Uterus (tissue), 4 donors: ENCODE results near the gene CPEB2. TPM values are rescaled to one million over a fixed set of nuclear protein-coding genes. Genes with fewer than 3 reads are reported as not detected.
A peak's percentile ranks its signal among the peaks of the same experiment; 100 is the strongest.

Source experiments
- DNase-seq, 2 donors: peaks; one replicate each; pipeline ENCODE4 v3.0.0-alpha.2; 2019 to 2020
- H3K27ac ChIP-seq, 2 donors: fragments of 200-600 bp; sonication (generic); 1 replicate in 1 of 2; 2 replicates in 1 of 2; pipeline ENCODE4 v1.5.1; 2016 to 2018
- H3K27me3 ChIP-seq, 2 donors: fragments of 200-600 bp; sonication (generic); one replicate each; pipeline ENCODE4 v1.5.1; 2018 to 2019; ENCODE audit warnings: control low read depth in 1 of 2
- H3K36me3 ChIP-seq, 2 donors: fragments of 200-600 bp; sonication (generic); one replicate each; pipeline ENCODE4 v1.5.1; 2019; ENCODE audit warnings: control low read depth in 1 of 2
- H3K4me1 ChIP-seq, 2 donors: fragments of 200-600 bp; sonication (generic); one replicate each; pipeline ENCODE4 v1.5.1; 2018 to 2019; ENCODE audit warnings: control low read depth in 1 of 2
- H3K4me3 ChIP-seq, 2 donors: fragments of 200-600 bp; sonication (generic); 1 replicate in 1 of 2; 2 replicates in 1 of 2; pipeline ENCODE4 v1.5.1; 2018 to 2019; ENCODE audit warnings: mild to moderate bottlenecking in 1 of 2
- H3K9me3 ChIP-seq, 2 donors: fragments of 200-600 bp; sonication (generic); one replicate each; pipeline ENCODE4 v1.5.1; 2019; ENCODE audit warnings: control low read depth in 1 of 2
- POLR2A ChIP-seq, 2 donors: fragments of 450-650 bp; IDR thresholded peaks; one replicate each; pipeline ENCODE4 v1.6.1; 2016; ENCODE audit warnings: antibody characterized with exemption in 2 of 2, mild to moderate bottlenecking in 1 of 2, moderate library complexity in 1 of 2
- intact Hi-C: fragments of 100-400 bp; cut with DNase I; formaldehyde crosslinking; loops from one replicate; pipeline ENCODE4 v1.15.1; 2023; ENCODE audit warnings: low total_unique reads
- total RNA-seq, 4 donors: library from RNA; depleted of rRNA in 3 of 4; stranded (reverse); fragments of >200 nt in 3 of 4; gene quantifications; one replicate each; pipeline versions ENCODE4 v1.1.0 to v1.2.4, GENCODE V29; 2014 to 2023
- TF ChIP-seq, protein P1 (sequence below), 4 experiments: fragments of 200-600 bp in 2 of 4; fragments of 450-650 bp in 2 of 4; sonication (generic) in 2 of 4; IDR thresholded peaks; one replicate each; pipeline ENCODE4 v1.5.1; 2016 to 2019; ENCODE audit warnings: antibody characterized with exemption in 4 of 4, mild to moderate bottlenecking in 2 of 4, moderate library complexity in 1 of 4
- donor health status: DM: yes; HTN: yes; CAD: no.

CPEB2 gene
- total RNA-seq, 4 donors from 2014 or later = 5.4 to 19.5 (median 13.6) TPM

DNA sequence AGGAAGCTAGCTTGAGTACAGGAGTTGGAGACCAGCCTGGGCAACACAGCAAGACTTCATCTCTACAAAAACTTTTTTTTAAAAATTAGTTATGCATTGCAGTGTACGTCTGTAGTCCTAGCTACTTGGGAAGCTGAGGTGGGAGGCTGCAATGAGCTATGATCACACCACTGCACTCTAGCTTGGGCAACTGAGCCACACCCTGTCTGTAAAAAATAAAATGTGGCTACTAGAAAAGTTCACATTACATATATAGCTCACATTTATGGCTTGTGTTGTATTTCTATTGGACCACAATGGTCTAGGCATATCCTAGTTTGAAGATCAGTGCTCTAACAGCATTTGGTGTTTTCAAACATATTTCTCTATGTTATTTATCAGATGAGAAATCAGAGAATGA is 11.8 kb upstream of the CPEB2 start:
- Histone ChIP-seq H3K36me3 (no peaks in the 10 kb centered on the region), H3K9me3 (no peaks in the 10 kb centered on the region), H3K27me3 (no peaks in the 10 kb centered on the region), H3K4me3 (no peak overlapping the region), H3K4me1 (no peaks in the 10 kb centered on the region), H3K27ac (no peak overlapping the region)
- intact Hi-C loops = no loop called here
- TF ChIP-seq, protein P1, sequence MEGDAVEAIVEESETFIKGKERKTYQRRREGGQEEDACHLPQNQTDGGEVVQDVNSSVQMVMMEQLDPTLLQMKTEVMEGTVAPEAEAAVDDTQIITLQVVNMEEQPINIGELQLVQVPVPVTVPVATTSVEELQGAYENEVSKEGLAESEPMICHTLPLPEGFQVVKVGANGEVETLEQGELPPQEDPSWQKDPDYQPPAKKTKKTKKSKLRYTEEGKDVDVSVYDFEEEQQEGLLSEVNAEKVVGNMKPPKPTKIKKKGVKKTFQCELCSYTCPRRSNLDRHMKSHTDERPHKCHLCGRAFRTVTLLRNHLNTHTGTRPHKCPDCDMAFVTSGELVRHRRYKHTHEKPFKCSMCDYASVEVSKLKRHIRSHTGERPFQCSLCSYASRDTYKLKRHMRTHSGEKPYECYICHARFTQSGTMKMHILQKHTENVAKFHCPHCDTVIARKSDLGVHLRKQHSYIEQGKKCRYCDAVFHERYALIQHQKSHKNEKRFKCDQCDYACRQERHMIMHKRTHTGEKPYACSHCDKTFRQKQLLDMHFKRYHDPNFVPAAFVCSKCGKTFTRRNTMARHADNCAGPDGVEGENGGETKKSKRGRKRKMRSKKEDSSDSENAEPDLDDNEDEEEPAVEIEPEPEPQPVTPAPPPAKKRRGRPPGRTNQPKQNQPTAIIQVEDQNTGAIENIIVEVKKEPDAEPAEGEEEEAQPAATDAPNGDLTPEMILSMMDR (IDR thresholded peaks at IDR 0.05) = no peak
- TF ChIP-seq POLR2A (IDR thresholded peaks at IDR 0.05) = no peak
- no peak for DNase-seq

DNA sequence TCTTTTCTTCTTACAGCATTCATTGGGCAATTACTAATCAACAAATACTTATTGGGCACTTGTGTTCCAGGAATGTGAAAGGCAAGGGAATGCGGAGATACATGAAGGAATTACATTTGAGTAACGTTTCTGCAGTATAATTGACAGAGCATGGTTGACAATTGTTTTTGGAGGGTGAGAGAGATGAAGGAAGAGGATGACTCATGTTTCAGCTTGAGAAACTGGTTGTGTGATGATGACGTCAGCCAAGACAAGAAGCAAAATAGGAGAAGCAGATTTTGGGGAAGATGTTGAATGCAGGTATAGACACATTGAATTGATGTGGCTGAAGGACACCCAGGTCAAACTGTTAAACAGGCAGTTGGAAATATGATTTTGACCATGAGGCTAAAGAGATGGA is 8.0 kb upstream of the CPEB2 start:
- intact Hi-C loops = no loop called here
- no peaks in the 10 kb centered on the region for H3K27me3 ChIP-seq
- no peaks in the 10 kb centered on the region for H3K36me3 ChIP-seq
- no peak for TF ChIP-seq POLR2A (IDR thresholded peaks at IDR 0.05)
- TF ChIP-seq, protein P1 (IDR thresholded peaks at IDR 0.05) = no peak
- no peak for DNase-seq
- H3K27ac ChIP-seq = no peak overlapping the region
- no peaks in the 10 kb centered on the region for H3K9me3 ChIP-seq
- no peaks in the 10 kb centered on the region for H3K4me1 ChIP-seq
- no peak overlapping the region for H3K4me3 ChIP-seq

DNA sequence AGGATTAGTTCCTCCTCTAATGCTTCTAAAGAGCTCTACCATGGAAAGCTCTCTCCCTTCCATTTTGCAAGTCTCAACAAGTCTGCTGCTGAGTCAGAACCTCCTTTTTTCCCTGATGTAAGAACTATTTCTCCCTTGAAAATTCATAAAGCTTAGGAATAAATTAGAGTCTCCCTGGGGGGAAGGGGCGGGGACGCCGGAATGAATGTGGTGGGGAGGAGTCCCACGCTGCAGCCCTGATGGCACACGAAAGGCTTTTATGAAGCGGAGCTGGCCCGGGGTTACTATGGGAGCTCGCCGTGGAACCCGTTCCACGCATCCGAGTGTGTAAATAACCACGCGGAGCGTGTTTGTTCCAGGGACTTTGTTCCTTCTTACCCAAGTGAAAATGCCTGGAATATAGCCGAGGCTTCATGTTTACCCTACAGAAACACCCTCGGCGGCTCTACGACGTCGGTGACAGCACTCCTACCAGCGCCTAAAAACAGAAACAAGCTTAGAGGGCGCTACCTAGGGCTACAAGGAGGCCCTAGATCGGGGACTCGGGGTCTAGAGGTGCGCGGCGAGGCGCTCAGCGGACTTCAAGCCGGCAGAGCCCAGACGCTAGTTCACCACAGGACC is 923 bp upstream of the CPEB2 start:
- no peaks in the 10 kb centered on the region for H3K9me3 ChIP-seq
- peak overlapping the region; percentile 72 to 96 for H3K4me3 ChIP-seq
- intact Hi-C loops = no loop called here
- H3K36me3 ChIP-seq = no peaks in the 10 kb centered on the region
- peak; percentile 76 to 82 for DNase-seq
- no peaks in the 10 kb centered on the region for H3K4me1 ChIP-seq
- TF ChIP-seq POLR2A (IDR thresholded peaks at IDR 0.05) = peak in 1 of 2 donors; percentile 18
- TF ChIP-seq, protein P1 (IDR thresholded peaks at IDR 0.05) = peak in 1 of 4 experiments; percentile 12
- no peaks in the 10 kb centered on the region for H3K27me3 ChIP-seq
- peak overlapping the region; percentile 97 to 98 for H3K27ac ChIP-seq

DNA sequence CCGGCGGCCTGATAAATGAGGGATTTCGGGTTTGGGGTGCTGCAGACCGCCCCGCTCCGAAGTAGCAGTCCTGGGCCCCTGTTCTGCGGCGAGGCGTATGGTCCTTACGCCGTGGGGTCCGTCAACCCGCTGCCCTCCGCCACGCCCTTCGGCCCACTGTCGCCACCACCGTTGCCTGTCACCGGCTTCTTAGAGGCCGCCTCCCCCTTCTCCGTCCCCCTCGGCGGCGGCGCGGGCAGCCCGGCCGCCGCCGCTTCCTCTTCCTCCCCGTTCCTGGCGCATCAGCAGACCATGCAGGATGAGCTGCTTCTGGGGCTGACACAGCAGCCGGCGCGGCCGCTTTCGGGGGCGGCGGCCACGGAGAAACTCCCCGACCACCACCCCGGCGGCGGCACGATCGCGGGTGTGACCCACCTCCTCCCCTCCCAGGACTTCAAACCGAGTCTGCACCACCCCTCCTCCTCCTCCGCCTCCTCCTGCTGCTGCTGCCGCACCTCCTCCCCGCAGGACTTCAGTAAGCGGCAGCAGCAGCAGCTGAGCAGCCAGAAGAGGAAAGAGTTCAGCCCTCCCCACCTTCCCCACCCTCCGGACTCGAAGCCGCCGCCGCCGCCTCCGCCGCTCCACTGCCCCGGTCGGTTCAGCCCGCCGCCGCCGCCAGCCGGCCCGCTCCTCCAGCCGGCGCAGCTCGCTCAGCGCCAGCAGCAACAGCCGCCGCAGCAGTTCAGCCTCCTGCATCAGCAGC is 549 bp downstream of the CPEB2 start:
- peak in 1 of 2 donors; percentile 24 for TF ChIP-seq POLR2A (IDR thresholded peaks at IDR 0.05)
- TF ChIP-seq, protein P1 (IDR thresholded peaks at IDR 0.05) = no peak
- Histone ChIP-seq H3K27ac (peak overlapping the region; percentile 97 to 98), H3K4me1 (no peaks in the 10 kb centered on the region), H3K36me3 (no peaks in the 10 kb centered on the region), H3K4me3 (peak overlapping the region; percentile 72 to 96), H3K27me3 (no peaks in the 10 kb centered on the region), H3K9me3 (no peaks in the 10 kb centered on the region)
- DNase-seq = peak; percentile 64 to 75
- intact Hi-C loops = no loop called here

DNA sequence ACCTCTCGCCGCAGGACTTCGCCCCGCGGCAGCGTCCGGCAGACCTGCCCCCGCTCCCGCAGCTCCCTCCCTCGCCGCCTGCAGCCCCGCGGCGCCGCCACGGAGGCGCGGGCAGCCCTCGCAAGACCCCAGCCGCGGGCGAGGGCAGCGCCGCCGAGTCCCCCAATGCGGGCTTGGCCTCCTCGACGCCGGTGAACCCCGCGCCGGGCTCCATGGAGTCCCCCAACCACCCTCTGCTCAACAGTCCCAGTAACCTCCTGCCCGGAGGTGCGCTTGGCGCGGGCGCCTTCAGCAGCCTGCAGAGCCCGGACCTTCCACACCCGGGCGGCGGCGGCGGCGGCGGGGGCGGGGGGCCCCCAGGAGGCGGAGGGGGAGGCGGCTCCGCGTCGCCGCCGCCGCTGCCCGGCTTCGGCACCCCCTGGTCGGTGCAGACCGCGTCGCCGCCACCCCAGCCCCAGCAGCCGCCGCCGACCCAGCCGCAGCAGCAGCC is 1.2 kb downstream of the CPEB2 start:
- TF ChIP-seq POLR2A (IDR thresholded peaks at IDR 0.05) = no peak
- TF ChIP-seq, protein P1 (IDR thresholded peaks at IDR 0.05) = no peak
- peak; percentile 42 to 47 for DNase-seq
- H3K27ac ChIP-seq = peak overlapping the region; percentile 97 to 98
- intact Hi-C loops = no loop called here
- H3K27me3 ChIP-seq = no peaks in the 10 kb centered on the region
- no peaks in the 10 kb centered on the region for H3K36me3 ChIP-seq
- H3K4me1 ChIP-seq = no peaks in the 10 kb centered on the region
- no peaks in the 10 kb centered on the region for H3K9me3 ChIP-seq
- H3K4me3 ChIP-seq = peak overlapping the region; percentile 72 to 96
